Caco-2 (cell line): ENCODE data around the gene RAP2B. TPM values are rescaled to one million over a fixed set of nuclear protein-coding genes. Genes with fewer than 3 reads are reported as not detected.

Experiments used
- BruUV-seq: library from RNA; stranded (reverse); fragments of 400-500 nt; replicated peaks from 2 replicates; lab custom pipeline; 2021; lab: Mats Ljungman, UMichigan
- CTCF ChIA-PET: fragments of 300-600 bp; sonication (Branson Sonifier 250); formaldehyde crosslinking; loops from one replicate; lab custom pipeline; 2022; ENCODE audit warnings: antibody characterized with exemption; lab: Charles Lee
- POLR2A ChIA-PET: fragments of 300-600 bp; sonication (Branson Sonifier 250); formaldehyde crosslinking; loops from one replicate; lab custom pipeline; 2022; ENCODE audit warnings: antibody characterized with exemption; lab: Charles Lee
- DNase-seq, 2 experiments: peaks; one replicate each; pipeline versions ENCODE4 v3.0.0 to v3.0.0-alpha.2; 2020 to 2022
- H3K27me3 ChIP-seq: replicated peaks from 2 replicates; pipeline ENCODE4 v1.6.0; 2011; ENCODE audit warnings: low read length; ENCODE audit not compliant: control insufficient read depth, insufficient read depth
- H3K36me3 ChIP-seq: 2 replicates; pipeline ENCODE4 v1.5.1; 2011; ENCODE audit warnings: low read length; ENCODE audit not compliant: control insufficient read depth, insufficient read depth
- H3K4me1 ChIP-seq: fragments of 250-450 bp; sonication (Bioruptor Pico); 2 replicates; pipeline ENCODE4 v1.5.1; 2020; ENCODE audit warnings: mild to moderate bottlenecking
- H3K4me3 ChIP-seq: 2 replicates; pipeline ENCODE4 v1.5.1; 2011; ENCODE audit warnings: low read depth, mild to moderate bottlenecking, control low read depth, low read length
- H3K9me3 ChIP-seq: fragments of 250-450 bp; sonication (Bioruptor Pico); 2 replicates; pipeline ENCODE4 v1.5.1; 2020; ENCODE audit warnings: mild to moderate bottlenecking, moderate library complexity
- H3K27ac Mint-ChIP-seq: one replicate; pipeline ENCODE4 v1.8.0; 2022; ENCODE audit warnings: mixed read lengths; ENCODE audit not compliant: unreplicated experiment
- H3K27me3 Mint-ChIP-seq: one replicate; pipeline ENCODE4 v1.8.0; 2022; ENCODE audit warnings: mixed read lengths; ENCODE audit not compliant: insufficient read depth, unreplicated experiment
- H3K36me3 Mint-ChIP-seq: one replicate; pipeline ENCODE4 v1.8.0; 2022; ENCODE audit warnings: mild to moderate bottlenecking, mixed read lengths; ENCODE audit not compliant: insufficient read depth, unreplicated experiment
- H3K4me1 Mint-ChIP-seq: one replicate; pipeline ENCODE4 v1.8.0; 2022; ENCODE audit warnings: low read depth, mixed read lengths; ENCODE audit not compliant: unreplicated experiment
- H3K4me3 Mint-ChIP-seq: one replicate; pipeline ENCODE4 v1.8.0; 2022; ENCODE audit warnings: mild to moderate bottlenecking, moderate library complexity, mixed read lengths; ENCODE audit not compliant: unreplicated experiment
- H3K9me3 Mint-ChIP-seq: one replicate; pipeline ENCODE4 v1.8.0; 2022; ENCODE audit warnings: mixed read lengths; ENCODE audit not compliant: unreplicated experiment
- CTCF ChIP-seq, 2 experiments: fragments of 200-600 bp in 1 of 2; IDR thresholded peaks; 1 replicate in 1 of 2; 2 replicates in 1 of 2; pipeline versions ENCODE4 v1.5.1 to v1.8.0; 2011 to 2022; ENCODE audit warnings: antibody characterized with exemption in 1 of 2, control low read depth in 1 of 2, inconsistent platforms in 1 of 2, low read depth in 1 of 2, low read length in 1 of 2, mild to moderate bottlenecking in 1 of 2, moderate library complexity in 1 of 2; ENCODE audit not compliant: insufficient read depth in 1 of 2, severe bottlenecking in 1 of 2, unreplicated experiment in 1 of 2
- intact Hi-C: fragments of 100-400 bp; cut with micrococcal nuclease; formaldehyde crosslinking; loops from one replicate; pipeline ENCODE4 v1.10.0; 2022; ENCODE audit not compliant: unreplicated experiment
- total RNA-seq: library from RNA; stranded (reverse); gene quantifications from 2 replicates; pipeline ENCODE4 v1.2.3, GENCODE V29; 2022

Gene RAP2B
- total RNA-seq, 1 experiment from 2014 or later = 13.2 TPM

- CTCF ChIA-PET = no interaction called here
Measured at GRCh38 chr3:153138276-153139210, 23.5 kb upstream of the RAP2B start.

GRCh38 chr3:153142961-153143360, 19.1 kb upstream of the RAP2B start:
- intact Hi-C loops = no loop called here
- peaks cover 24% of the 10 kb centered on the region for H3K4me1 ChIP-seq

More at GRCh38 chr3:153138276-153139210, 23.5 kb upstream of the RAP2B start:
- Histone ChIP-seq H3K4me3 (no peak overlapping the region), H3K36me3 (no peaks in the 10 kb centered on the region), H3K4me1 (peaks cover 25% of the 10 kb centered on the region), H3K27me3 (no peaks in the 10 kb centered on the region), H3K9me3 (no peaks in the 10 kb centered on the region)
- POLR2A ChIA-PET = no interaction called here
- H3K4me3 Mint-ChIP-seq = no peak overlapping the region
- H3K9me3 Mint-ChIP-seq = no peaks in the 10 kb centered on the region
- DNase-seq = peak; percentile 61 to 65
- H3K27ac Mint-ChIP-seq = peak overlapping the region; percentile 91
- BruUV-seq = no TSS peak
- TF ChIP-seq CTCF (IDR thresholded peaks at IDR 0.05; ENCODE audit: insufficient read depth in 1 of 2, low read depth in 1 of 2, low read length in 1 of 2, severe bottlenecking in 1 of 2, unreplicated experiment in 1 of 2) = no peak
- H3K36me3 Mint-ChIP-seq = no peaks in the 10 kb centered on the region
- intact Hi-C loops = loop anchor here (1.0 kb wide), 2 partner anchors 20 to 23 kb away; no protein-coding TSS in a partner anchor
- H3K27me3 Mint-ChIP-seq = no peaks in the 10 kb centered on the region
- no peaks in the 10 kb centered on the region for H3K4me1 Mint-ChIP-seq

GRCh38 chr3:153144071-153144470, 18.0 kb upstream of the RAP2B start:
- DNase-seq = no peak
- no peaks in the 10 kb centered on the region for H3K27me3 Mint-ChIP-seq
- no peak overlapping the region for H3K27ac Mint-ChIP-seq
- ChIA-PET CTCF (no interaction called here), POLR2A (no interaction called here)
- BruUV-seq = no TSS peak
- no peaks in the 10 kb centered on the region for H3K4me1 Mint-ChIP-seq
- Histone ChIP-seq H3K36me3 (no peaks in the 10 kb centered on the region), H3K4me3 (no peak overlapping the region), H3K4me1 (peaks cover 12% of the 10 kb centered on the region), H3K9me3 (no peaks in the 10 kb centered on the region), H3K27me3 (no peaks in the 10 kb centered on the region)
- no peak overlapping the region for H3K4me3 Mint-ChIP-seq
- peaks cover 9% of the 10 kb centered on the region for H3K9me3 Mint-ChIP-seq
- H3K36me3 Mint-ChIP-seq = no peaks in the 10 kb centered on the region
- intact Hi-C loops = no loop called here
- TF ChIP-seq CTCF (IDR thresholded peaks at IDR 0.05; ENCODE audit: insufficient read depth in 1 of 2, low read depth in 1 of 2, low read length in 1 of 2, severe bottlenecking in 1 of 2, unreplicated experiment in 1 of 2) = no peak

More at GRCh38 chr3:153142961-153143360, 19.1 kb upstream of the RAP2B start:
- Histone ChIP-seq H3K9me3 (no peaks in the 10 kb centered on the region), H3K4me3 (no peak overlapping the region), H3K36me3 (no peaks in the 10 kb centered on the region), H3K27me3 (no peaks in the 10 kb centered on the region)
- H3K27me3 Mint-ChIP-seq = no peaks in the 10 kb centered on the region
- H3K9me3 Mint-ChIP-seq = no peaks in the 10 kb centered on the region
- no peaks in the 10 kb centered on the region for H3K36me3 Mint-ChIP-seq
- H3K4me1 Mint-ChIP-seq = no peaks in the 10 kb centered on the region
- TF ChIP-seq CTCF (IDR thresholded peaks at IDR 0.05; ENCODE audit: insufficient read depth in 1 of 2, low read depth in 1 of 2, low read length in 1 of 2, severe bottlenecking in 1 of 2, unreplicated experiment in 1 of 2) = no peak
- DNase-seq = no peak
- POLR2A ChIA-PET = no interaction called here
- BruUV-seq = no TSS peak
- no peak overlapping the region for H3K4me3 Mint-ChIP-seq
- CTCF ChIA-PET = no interaction called here
- H3K27ac Mint-ChIP-seq = no peak overlapping the region
